ENCODE data around the gene GUCA2A.
A peak's percentile ranks its signal among the peaks of the same experiment; 100 is the strongest.

GUCA2A gene

DNA sequence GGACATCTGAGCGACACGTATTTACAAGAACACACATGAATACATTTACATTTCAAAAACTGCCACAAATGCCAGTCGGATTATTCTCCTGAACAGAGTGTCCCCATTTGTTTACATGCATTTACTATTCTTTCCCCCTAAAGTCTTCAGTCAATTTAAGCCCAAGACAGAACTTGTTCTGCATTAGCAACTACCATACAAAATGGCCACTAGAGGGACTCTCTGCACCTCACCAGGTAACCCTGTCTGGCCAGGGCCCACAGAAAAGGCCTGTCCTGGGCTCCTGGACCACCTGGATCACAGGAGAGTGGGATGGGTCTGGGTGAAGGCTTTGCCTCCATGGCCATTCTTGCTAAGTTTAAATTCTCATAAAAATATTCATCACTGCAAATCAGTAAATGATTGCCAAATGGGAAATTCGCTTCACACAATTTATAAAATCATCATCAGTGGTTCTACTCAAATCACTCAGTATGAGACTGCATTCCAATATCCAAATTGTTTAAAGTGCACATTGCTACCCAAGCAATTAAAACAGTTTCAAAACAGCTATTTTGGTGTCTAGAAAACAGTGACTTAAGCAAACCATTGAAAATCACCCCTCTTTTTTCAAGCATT, 12.5 kb upstream of the GUCA2A start:
- DNase-seq (ENCODE audit: low read depth): no peak

DNA sequence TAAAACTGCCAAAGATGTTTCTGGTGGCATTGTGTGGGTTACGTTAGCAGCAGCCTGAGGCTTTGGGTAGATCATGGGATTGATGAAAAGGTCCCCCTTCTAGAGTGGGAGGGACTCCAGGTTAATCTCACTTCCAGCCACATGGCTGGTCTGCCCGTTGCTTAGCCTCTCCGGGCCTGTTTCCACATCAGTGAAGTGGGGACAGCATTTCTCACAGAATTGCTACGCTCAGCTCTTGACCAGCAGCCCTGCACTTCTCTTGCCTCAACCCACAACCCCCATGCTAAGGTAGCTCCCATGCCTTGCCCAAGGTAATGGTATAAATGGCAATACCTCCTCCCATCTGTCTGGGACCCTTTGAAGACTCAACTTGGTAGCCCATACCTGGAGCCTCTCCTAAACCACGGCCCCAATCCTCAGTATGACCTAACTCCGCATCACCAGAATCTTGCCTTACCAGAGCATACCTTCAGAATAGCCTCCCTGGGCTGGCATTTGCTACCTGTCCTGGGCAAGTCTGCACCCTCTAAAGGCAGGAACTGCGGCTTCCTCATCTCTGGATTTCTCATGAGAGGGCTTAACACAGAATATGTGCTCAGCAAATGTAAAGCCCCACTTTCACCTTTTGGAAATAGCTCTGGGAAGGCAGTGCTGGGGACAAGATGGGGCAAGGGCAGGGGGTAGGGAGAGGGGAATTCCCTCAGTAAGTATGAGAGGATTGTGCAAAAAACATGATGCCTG, 10.9 kb upstream of the GUCA2A start:
- no peak for DNase-seq (ENCODE audit: low read depth)

DNA sequence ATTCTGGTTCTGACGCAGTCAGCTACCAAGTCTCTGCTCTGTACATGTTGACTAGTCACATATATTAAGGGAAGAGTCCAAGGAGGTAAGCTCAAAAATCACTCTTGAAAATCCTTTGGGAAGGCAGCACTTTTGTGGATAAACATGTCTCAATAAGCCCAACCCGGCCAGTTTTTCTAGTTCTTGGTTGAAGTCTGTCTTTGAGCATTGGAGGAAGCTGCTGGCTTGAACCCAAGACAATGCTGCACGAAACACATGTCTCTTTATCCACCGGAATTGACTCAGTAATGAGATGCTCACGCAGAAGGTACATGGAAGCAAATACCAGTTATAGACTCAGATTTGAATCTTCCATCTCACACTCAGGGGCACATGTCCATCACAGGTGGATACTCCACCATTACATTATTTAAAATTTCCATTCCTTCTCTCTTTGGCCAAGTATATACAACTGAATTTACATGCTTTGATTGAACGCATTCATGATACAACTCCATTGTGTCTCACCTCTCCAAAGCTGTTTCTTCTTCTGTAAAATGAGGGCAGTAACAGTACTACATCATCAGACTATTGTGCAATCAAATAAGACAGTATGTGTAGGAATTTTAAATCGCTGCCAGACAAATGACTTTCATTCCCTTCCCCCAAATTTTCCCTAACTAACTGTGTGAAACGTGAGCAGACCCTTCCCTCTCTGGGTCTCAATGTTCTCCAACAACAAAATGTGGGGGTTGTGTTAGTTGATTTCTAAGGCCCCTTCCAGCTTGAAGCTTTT, 9.6 kb upstream of the GUCA2A start:
- no peak for DNase-seq (ENCODE audit: low read depth)

DNA sequence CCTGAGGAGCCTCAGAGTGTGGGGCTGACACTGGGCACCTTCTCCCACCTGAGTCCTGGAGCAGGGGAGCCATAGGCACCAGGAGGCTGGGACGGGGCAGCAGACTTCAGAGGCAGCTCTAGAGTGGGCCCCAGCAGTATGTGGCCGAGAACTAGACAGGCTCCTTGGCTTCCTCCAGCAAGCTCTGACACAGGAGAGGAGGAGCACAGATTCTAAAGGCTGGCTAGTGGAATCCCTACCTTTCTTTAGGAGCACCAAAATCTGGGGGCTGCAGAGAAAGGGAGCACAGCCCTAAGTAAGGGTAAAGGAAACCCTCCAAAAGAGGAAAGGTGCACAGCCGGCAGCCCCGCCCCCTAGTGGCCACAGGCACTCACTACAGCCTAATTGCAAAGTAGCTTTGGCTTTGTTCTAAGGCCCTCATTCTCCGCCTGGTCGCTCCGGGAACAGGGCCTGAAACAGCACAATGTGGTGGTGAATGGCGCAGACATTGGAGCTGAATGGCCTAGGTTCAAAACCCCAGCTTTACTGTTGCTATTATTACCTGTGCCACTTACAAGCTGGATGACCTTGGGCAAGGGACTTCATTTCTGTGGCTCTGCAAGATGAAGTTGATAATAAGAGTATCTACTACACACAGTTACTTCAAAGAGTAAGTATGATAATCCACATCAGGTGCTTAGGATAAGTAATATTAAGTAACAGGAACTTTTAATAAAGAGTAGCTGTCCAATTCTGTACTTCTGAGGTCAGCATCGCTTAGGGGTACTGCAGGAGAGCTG, 8.8 kb upstream of the GUCA2A start:
- peak; percentile 62 for DNase-seq (ENCODE audit: low read depth)

DNA sequence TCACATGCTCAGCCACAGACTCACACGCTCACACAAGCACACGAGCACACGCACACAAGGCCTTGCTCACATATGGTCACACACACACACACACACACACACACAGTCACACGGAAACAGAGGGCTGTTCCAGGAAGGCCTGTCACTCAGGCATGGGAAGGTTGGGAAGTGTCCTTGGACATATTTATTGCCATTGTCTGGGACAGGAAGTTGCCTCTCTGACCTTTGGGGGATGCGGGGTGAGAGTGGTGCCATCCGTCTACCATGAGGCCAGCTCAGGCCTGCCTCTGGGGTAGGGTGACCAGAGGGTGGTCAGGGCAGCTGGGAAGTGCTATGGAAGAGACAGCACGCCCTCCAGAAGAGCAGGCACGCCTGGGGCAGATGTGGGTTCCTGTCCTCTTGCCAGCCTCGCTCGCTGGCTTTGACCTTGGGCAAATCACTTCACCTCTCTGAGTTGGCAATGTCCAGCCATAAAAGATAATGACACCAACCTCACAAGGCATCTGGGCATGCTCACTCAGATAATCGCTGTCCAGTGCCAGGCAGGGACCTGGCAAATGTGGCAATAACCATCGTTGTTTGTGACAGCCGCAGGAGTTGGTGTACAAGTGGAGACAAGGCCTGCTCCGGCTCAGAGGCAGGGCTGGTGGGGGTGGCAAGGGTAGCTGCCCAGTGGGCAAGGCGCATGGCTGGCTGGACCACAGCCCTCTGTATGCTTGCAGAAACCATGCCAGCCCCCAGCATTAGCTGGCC, 8.0 kb upstream of the GUCA2A start:
- no peak for DNase-seq (ENCODE audit: low read depth)

DNA sequence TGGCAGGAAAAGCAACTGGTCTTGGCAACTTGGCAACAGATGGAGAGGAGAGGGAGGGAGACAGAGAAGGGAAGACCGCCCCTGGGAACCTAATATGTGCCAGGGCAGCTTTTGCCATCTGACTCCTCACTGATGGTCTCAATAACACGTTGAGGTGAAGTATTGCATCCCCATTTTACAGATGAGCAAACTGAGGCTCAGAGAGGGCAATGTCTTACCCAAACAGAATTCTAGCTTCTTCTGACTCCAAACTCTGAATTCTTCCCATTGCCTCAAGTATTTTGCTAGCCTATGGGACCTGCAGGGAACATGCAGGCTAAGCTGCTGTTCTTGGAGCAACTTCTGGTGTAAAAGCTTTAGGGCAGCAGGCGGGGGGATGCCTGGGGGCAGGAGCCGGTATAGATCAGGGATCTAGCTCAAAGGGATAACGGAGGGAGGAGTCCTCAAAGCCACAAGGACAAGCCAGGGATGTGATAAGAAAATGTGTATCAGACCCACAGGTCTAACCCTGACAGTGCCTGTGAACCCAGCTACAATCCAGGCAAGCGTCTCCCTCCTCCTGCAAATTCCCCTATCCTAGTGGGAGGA, 7.2 kb upstream of the GUCA2A start:
- no peak for DNase-seq (ENCODE audit: low read depth)

DNA sequence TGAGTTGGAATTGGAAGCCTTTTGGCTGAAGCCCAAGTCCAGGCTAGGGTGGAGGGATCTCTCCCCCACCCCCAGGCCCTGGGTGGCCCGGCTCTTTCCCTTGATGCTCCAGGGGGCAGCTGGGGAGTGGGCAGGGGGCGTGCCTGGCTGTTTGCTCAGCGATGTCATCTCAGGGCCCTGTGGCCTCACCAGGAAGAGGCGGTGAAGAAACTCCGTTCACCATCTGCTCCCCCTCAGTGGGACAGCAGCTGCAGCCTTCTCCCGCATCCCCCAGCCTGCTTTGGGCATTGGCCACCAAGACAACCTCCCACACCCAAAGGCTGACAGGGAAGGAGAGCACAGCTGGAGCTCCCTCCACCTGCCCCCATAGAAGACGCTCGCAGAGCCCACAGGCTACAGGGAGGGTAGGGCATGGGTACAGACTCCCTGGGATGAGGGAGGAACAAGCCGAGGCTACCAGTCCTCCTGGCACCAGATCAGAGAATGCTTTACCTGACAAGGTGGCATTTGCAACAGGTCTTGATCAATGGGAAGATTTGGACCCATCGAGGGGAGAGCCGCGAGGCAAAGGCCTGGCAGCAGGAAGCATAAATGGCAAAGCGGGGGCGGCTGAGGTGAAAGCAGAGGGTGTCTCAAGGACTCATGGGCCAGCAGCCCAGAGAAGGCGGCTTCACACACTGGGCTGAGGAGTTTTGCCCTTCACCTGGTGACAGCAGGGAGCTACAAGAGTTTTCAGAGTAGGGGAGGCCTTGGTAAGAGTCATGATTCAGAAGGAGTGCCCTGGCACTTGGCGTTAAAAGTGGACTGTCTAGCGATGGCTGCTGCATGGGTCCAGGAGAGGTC, 6.5 kb upstream of the GUCA2A start:
- DNase-seq (ENCODE audit: low read depth): no peak

DNA sequence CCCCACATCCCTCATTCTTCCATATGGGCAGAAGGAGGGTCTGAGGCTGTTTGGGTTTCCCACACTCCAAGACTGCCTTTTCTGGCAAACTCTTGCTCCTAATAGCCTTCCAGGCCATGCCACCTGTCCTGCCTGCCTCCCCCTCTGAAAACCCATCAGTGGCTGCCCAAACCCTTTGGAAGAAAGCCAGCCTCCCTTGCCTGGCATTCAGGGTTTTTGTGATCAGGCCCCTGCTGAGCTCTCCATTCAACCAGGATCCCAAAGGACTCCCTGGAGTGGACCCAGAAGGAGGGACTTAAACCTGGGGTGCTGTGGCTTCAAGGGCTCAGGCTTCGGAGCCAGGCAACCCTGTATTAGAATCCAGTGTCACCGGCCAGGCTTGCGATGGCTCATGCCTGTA, 4.2 kb upstream of the GUCA2A start:
- no peak for DNase-seq (ENCODE audit: low read depth)

DNA sequence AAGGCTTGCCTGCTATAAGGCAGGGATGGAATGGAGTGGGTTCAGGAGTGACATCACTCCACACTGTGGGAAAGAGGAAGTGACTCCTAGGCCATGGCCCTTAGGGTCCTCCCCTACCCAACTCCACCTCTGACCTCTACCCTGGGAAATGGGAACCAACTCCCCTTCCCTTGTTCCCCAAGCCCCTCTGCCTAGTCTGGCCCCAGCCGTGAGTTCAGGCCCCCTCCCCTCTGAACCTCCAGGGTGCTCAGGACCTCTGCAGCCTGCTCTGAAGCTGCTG, 3.8 kb upstream of the GUCA2A start:
- no peak for DNase-seq (ENCODE audit: low read depth)

DNA sequence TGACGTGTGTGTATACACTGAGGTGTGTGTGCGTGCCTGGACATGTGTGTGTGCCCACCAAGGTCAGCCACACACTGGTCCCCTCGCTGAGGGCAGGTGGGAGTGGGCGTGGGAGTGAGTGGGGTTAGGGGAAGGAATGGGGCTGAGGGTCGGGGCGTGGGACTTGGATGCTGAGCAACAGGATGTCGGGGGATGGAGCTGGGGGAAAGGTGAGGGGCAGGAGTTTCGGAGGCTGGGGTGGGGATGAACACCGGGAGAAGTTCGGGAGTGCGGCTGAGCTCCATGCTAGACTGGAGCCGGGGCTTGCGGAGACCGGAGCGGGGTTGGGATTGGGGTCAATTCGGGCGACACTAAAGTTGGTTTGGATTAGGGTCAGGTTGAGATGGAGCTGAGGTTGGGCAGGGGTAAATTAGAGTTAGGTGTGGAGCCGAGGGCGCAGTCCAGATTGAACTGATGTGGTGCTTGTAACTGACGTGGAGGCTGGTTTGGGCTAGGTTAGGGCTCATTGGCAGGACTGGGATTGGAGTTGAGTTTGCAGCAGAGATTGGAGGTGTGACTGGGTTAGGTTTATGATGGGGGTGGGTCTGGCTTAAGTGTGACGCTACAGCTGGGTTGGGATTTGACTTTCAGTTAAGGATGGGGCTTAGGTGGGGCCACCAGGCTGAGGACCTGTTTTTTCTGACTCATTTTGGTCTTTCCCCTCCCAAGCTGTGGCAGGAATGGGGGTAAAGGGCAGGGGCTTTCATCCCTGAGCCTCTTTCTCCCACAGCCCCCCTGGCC, 3.3 kb upstream of the GUCA2A start:
- no peak for DNase-seq (ENCODE audit: low read depth)

DNA sequence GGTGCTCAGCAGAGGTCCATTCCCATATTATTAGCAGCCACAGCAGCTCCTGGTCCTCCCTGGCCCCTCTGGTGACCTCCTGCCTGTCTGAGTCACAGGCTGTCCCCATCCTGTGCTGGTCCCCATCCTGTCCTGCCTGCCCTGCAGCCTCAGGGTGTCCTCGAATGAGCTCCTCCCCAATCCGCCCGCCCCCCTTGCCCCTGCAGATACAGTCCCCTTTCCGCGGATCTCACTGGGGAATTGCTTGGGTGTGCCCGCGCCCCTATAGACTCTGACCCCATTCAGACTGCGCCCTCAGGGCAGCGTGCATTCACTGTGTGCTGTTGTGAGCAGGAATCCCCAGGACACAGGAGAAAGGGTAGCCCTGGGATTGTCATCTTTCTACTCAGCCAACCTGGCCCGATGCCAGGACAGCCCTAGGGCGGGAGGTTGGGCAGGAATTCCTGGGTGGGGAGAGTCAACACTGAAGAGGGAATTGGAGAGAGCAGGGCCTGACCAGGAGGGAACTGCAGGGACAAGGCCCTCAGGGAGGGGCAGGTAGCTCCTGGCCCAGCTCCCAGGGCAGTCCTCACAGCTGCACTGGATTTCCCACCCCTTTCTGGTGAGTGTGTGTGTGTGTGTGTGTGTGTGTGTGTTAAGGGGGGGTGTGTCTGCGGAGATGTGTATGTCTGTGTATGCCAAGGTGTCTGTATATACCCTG, 1.1 kb upstream of the GUCA2A start:
- DNase-seq (ENCODE audit: low read depth): no peak

DNA sequence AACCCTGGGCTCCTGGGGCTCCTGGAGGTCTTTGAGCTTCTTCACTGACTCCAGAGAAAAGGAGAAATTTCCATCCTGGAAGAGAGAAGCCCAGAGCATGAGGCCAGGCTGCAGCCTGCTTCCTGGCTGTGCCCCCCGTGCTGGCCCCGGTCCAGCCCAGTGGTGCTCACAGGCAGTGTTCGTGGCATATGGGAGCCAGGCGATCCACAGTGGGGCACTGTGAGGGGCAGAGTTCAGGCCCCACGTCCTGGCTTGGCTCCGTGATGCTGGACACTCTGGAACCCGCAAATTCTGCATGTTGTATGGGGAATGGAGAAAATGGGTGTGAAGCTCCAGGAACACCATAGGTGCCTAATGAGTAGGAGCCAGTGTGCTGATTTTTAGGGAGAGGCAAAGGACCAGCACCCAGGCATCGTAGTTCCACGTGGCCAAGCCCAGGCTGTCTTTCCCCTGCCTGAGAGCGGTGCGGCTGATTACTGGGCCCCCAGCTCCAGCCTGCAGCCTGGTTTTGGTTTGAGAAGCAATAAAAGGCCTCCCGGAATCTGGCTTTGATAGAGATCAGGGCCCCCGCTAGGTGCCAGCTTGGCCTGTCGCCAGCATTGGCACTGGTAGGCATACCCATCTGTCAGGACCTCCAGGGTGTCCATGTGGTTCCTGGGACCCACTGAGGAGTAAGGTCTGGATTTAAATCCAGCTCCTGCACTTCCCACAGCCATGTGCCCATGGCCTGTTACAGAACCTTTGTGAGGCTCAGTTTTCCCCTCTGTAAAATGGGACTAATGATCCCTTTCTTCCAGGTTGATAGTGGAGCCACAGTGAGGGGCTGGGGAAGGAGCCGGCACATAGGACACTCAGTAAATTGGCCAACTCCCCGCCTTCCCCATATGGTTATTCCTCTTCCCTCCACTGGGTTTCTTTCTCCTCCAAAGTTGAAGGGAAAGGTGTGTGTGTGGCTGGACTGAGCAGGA, 725 bp downstream of the GUCA2A start:
- DNase-seq (ENCODE audit: low read depth): no peak

DNA sequence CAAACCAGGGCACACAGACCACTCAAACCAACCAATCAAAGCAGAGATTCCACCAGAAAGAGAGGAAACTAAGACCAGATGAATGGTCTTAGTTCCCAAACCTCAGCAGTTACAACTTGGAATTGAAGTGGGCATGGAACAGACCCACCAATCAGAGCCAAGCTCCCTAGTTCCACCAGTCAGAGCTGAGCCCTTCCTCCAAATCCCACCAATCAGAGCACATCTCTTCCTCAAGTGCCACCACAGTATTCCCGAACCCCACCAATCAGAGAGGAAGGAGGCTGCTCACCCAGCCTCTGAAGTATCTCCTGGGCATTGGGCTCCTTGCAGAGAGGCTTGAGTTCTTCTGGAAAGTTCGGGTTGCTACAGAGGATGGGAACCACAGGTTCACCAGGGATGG, 1.4 kb downstream of the GUCA2A start:
- no peak for DNase-seq (ENCODE audit: low read depth)

DNA sequence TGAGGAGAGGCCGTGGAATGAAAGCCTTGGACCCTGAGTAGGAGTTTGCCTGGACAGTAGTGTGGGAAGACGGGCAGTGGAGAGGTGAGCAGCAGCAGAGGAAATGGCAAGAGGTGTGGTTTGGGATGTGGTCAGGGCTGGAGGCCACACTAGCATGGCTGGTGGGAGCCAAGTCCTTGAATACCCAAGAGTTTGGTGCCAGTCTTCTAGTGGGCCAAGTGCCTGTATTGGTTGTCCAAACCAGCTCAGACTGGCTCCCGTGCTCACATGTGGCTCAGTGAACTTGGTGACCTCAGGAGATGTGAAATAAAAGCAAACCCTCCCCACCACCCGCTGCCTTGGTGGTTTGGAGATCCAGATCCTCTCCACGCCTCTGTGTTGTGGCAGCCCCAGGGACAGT, 2.4 kb downstream of the GUCA2A start:
- no peak for DNase-seq (ENCODE audit: low read depth)

DNA sequence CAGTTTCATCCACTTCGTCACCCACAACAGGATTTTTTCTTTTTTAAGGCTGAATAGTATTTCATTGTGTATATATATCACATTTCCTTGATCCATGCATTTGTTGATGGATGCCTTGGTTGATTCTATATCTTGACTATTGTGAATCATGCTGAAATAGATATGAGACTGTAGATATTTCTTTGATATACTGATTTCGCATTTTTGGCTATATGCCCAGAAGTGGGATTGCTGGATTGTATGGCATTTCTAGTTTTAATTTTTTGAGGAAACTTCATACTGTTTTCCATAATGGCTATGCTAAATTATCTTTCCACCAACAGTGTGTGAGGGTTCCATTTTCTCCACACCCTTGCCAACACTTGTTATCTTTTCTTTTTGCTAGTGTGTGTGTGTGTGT, 6.4 kb downstream of the GUCA2A start:
- no peak for DNase-seq (ENCODE audit: low read depth)

DNA sequence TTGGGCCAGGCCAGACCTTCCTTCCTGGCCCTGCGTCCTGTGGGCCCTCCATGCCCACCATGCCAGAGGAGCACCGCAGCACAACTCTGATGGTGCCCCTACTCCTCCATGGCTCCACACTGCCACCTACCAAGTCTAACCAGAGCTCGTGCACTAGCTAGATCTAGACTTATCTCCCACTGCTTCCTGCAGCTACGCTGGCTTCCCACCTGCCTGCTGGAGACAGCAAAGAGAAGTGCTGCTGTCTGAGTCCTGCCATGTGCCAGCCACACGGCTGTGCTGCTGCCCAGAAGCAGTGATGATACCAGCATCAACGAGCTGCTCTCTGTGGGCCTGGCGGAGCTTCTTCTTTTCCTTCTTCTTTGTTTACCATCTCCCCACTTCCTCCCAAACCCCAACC, 6.9 kb downstream of the GUCA2A start:
- DNase-seq (ENCODE audit: low read depth): no peak

DNA sequence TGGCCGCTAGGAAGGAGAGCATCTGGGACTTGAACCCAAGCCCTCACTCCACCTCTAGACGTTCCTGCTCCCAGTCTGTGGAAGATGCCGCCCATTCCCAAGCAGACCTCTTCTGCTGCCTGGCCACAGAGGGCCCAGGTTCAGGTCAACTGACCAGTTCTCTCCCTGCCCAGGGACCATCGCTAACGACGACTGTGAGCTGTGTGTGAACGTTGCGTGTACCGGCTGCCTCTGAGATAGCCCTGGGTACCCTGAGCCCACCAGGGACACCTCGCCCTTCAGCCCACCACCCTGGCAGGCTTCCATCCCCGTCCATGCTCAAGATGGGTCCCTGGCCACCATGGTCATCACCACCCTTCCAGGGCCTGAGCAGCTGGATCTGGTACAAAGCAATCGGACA, 9.2 kb downstream of the GUCA2A start:
- no peak for DNase-seq (ENCODE audit: low read depth)

DNA sequence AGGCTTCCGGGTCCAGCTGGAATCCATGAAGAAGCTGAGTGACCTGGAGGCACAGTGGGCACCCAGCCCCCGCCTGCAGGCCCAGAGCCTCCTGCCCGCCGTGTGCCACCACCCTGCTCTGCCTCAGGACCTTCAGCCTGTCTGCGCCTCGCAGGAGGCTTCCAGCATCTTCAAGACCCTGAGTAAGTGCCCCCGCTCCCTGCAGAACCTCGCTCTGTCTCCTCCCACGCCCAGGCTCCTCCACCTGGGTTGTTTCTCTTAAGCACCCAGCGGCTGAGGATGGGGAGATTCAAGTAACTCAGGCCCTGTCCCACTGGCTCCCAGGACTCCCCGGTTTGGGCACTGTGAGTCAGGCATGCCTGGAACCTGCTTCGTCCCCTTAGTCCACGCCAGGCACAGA, 9.9 kb downstream of the GUCA2A start:
- DNase-seq (ENCODE audit: low read depth): no peak

Data from activated T-cell treated with anti-CD3 and anti-CD28 coated beads for 1 hour (primary cell).